Fibroblast of skin of back (primary cell): ENCODE data around the gene LINGO1.

ENCODE experiments used
- DNase-seq: peaks from one replicate; pipeline ENCODE4 v3.0.0-alpha.2; 2013

The LINGO1 gene

GRCh38 chr15:77630956-77631744 is 1.6 kb downstream of the LINGO1 start:
- no peak for DNase-seq

- DNase-seq: no peak
These were observed 2.7 kb downstream of the LINGO1 start for GRCh38 chr15:77630056-77630455.

- DNase-seq: no peak
These were observed 3.4 kb downstream of the LINGO1 start for GRCh38 chr15:77629070-77630030.

- no peak for DNase-seq
These were observed 4.7 kb downstream of the LINGO1 start for GRCh38 chr15:77628010-77628409.

- DNase-seq: no peak
These were observed 5.1 kb downstream of the LINGO1 start for GRCh38 chr15:77627581-77627980.

GRCh38 chr15:77627067-77627466 is 5.6 kb downstream of the LINGO1 start:
- no peak for DNase-seq

- DNase-seq: no peak
These were observed 6.7 kb downstream of the LINGO1 start for GRCh38 chr15:77626002-77626401.

- no peak for DNase-seq
These were observed 7.3 kb downstream of the LINGO1 start for GRCh38 chr15:77625376-77625775.

- no peak for DNase-seq
These were observed 7.8 kb downstream of the LINGO1 start for GRCh38 chr15:77624868-77625267.

- DNase-seq: no peak
These were observed 8.8 kb downstream of the LINGO1 start for GRCh38 chr15:77623755-77624524.

- no peak for DNase-seq
These were observed 9.6 kb downstream of the LINGO1 start for GRCh38 chr15:77622934-77623754.

- DNase-seq: no peak
These were observed 10.3 kb downstream of the LINGO1 start for GRCh38 chr15:77622209-77622933.

GRCh38 chr15:77621847-77622208 is 10.9 kb downstream of the LINGO1 start:
- no peak for DNase-seq

- no peak for DNase-seq
These were observed 11.6 kb downstream of the LINGO1 start for GRCh38 chr15:77620960-77621647.

GRCh38 chr15:77620297-77620696 is 12.4 kb downstream of the LINGO1 start:
- DNase-seq: no peak

- no peak for DNase-seq
These were observed 12.8 kb downstream of the LINGO1 start for GRCh38 chr15:77619883-77620282.

- DNase-seq: peak; percentile 11
These were observed 15.1 kb downstream of the LINGO1 start for GRCh38 chr15:77617476-77618230.

GRCh38 chr15:77616072-77616471 is 16.6 kb downstream of the LINGO1 start:
- no peak for DNase-seq

GRCh38 chr15:77615472-77615871 is 17.2 kb downstream of the LINGO1 start:
- no peak for DNase-seq
